HUES6 (cell line): ENCODE results near the gene ZNF181.

Experiments
- H3K27ac ChIP-seq: 2 replicates; pipeline ENCODE4 v1.7.0; 2013; ENCODE audit warnings: low read depth, mild to moderate bottlenecking, low read length, inconsistent platforms
- H3K27me3 ChIP-seq: 2 replicates; pipeline ENCODE4 v1.6.1; 2013; ENCODE audit warnings: low read length; ENCODE audit not compliant: control insufficient read depth, insufficient read depth
- H3K36me3 ChIP-seq: 2 replicates; pipeline ENCODE4 v1.6.1; 2013; ENCODE audit warnings: low read length; ENCODE audit not compliant: control insufficient read depth, insufficient read depth
- H3K4me1 ChIP-seq: 2 replicates; pipeline ENCODE4 v1.6.1; 2013; ENCODE audit warnings: low read length; ENCODE audit not compliant: control insufficient read depth, insufficient read depth
- H3K4me3 ChIP-seq: 2 replicates; pipeline ENCODE4 v1.5.1; 2013; ENCODE audit warnings: low read depth, low read length
- H3K9ac ChIP-seq: one replicate; pipeline ENCODE4 v1.6.1; 2013; ENCODE audit warnings: mild to moderate bottlenecking, low read length
- H3K9me3 ChIP-seq: 2 replicates; pipeline ENCODE4 v1.6.1; 2013; ENCODE audit warnings: low read depth, low read length; ENCODE audit not compliant: control insufficient read depth, insufficient read depth

Gene ZNF181

DNA sequence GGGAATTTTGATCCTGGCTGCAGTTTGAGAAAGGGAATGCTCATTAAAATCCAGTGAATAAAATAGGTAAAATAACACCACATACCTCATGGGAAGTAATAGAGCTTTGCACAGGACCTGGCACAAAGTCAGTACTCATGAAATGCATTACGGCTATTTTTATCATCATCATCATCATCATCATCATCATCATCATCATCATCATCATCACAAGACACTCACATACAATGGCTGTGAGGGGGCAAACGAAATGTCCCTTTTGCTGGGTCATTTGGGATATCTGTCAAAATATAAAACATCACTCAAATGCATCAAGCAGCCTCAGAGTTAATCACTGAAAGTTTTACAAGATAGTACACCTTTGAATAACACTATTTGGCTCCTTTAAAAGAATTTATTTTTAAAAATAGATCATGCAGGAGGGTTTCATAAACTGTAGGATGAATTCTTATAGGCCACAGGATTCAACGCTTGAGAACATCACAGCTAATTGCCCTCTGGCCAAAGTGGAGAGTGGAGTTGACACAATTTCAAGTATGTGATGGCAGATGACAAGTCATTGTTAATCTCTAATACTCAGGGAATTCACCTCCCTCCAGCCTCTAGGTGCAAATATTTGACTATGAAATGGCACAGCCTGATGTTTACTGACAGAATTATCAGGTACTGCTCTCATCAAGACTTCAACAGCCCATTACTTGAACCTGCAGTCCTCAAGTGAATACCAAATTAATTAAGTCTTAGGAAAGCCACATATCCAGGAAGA is 53.2 kb downstream of the ZNF181 start:
- Histone ChIP-seq H3K4me3 (no peak overlapping the region), H3K9me3 (peaks cover 6% of the 10 kb centered on the region; the same call in 1 of the 2 replicates), H3K27me3 (no peaks in the 10 kb centered on the region; the same call in none of the 2 replicates), H3K4me1 (no peaks in the 10 kb centered on the region), H3K36me3 (no peaks in the 10 kb centered on the region), H3K27ac (no peak overlapping the region), H3K9ac (no peak overlapping the region)

- Histone ChIP-seq H3K9me3 (peaks cover 6% of the 10 kb centered on the region; the same call in 1 of the 2 replicates), H3K9ac (no peak overlapping the region), H3K27me3 (no peaks in the 10 kb centered on the region; the same call in 1 of the 2 replicates), H3K27ac (no peak overlapping the region), H3K36me3 (no peaks in the 10 kb centered on the region), H3K4me3 (no peak overlapping the region), H3K4me1 (no peaks in the 10 kb centered on the region)
Observed at GRCh38 chr19:34788074-34788473, 54.0 kb downstream of the ZNF181 start.

DNA sequence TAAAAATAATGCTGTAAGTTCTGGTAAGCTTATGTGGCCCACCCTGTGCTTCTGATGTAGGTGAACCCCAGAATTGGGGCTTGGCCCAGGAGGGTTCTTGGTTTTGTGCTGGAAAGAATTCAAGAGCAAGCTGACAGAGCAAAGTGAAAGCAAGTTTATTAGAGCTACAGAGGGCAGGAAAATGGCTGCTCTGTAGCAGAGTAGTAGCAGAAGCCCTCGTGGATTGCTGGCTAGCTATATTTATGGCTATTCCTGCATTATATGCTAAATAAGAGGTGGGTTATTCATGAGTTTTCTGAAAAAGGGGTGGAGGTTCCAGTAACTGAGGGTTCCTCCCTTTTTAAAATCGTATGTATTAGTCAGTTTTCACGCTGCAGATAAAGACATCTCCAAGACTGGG is 59.5 kb downstream of the ZNF181 start:
- H3K9me3 ChIP-seq: peaks cover 15% of the 10 kb centered on the region; the same call in 1 of the 2 replicates
- no peak overlapping the region for H3K9ac ChIP-seq
- no peaks in the 10 kb centered on the region for H3K27me3 ChIP-seq
- no peak overlapping the region for H3K4me3 ChIP-seq
- no peak overlapping the region for H3K27ac ChIP-seq
- no peaks in the 10 kb centered on the region for H3K4me1 ChIP-seq
- no peaks in the 10 kb centered on the region for H3K36me3 ChIP-seq

DNA sequence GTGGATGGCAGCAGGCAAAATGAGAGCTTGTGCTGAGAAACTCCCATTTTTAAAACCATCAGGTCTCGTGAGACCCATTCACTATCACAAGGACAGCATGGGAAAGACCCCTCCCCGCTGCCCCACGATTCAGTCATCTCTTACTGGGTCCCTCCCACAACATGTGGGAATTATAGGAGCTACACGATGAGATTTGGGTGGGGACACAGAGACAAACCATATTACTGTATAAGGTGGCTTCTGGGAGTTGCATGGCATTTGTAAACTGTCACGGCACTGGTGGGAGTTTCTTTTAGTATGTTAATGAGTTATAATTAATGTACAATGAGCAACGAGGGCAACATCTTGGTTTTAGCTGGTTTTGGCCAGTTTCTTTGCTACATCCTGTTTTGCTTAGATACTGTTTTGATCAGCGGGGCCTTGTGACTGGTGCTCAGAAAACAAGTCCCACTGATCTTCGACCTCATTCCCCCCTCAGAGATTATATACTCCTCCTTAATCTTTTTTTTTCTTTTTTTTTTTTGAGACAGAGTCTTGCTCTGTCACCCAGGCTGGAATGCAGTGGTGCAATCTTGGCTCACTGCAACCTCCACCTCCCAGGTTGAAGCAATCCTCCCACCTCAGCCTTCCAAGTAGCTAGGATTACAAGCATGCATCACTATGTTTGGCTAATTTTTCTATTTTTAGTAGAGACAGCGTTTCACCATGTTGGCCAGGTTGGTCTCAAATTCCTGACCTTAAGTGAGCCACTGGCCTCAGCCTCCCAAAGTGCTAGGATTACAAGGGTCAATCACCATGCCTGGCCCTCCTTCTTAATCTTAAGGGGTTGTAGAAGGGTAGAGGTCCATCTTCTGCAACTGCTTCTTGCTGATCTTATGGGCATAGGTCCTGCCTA is 60.3 kb downstream of the ZNF181 start:
- H3K9ac ChIP-seq: no peak overlapping the region
- H3K27ac ChIP-seq: no peak overlapping the region
- H3K36me3 ChIP-seq: no peaks in the 10 kb centered on the region
- no peak overlapping the region for H3K4me3 ChIP-seq
- no peaks in the 10 kb centered on the region for H3K4me1 ChIP-seq
- H3K9me3 ChIP-seq: peaks cover 14% of the 10 kb centered on the region; the same call in 1 of the 2 replicates
- no peaks in the 10 kb centered on the region for H3K27me3 ChIP-seq
